Skeletal muscle satellite cell (primary cell): Measurements from ENCODE around the gene CHPF. TPM values are rescaled to one million over a fixed set of nuclear protein-coding genes. Genes with fewer than 3 reads are reported as not detected.

Experiments
- H3K27me3 ChIP-seq: 2 replicates; pipeline ENCODE4 v1.7.0; 2013; ENCODE audit warnings: low read length; ENCODE audit not compliant: control insufficient read depth, insufficient read depth
- H3K36me3 ChIP-seq: 2 replicates; pipeline ENCODE4 v1.7.0; 2013; ENCODE audit warnings: mild to moderate bottlenecking, control low read depth, low read length; ENCODE audit not compliant: insufficient read depth
- H3K4me1 ChIP-seq: 2 replicates; pipeline ENCODE4 v1.7.0; 2013; ENCODE audit warnings: low read length; ENCODE audit not compliant: control insufficient read depth, insufficient read depth
- H3K4me2 ChIP-seq: 2 replicates; pipeline ENCODE4 v1.7.0; 2013; ENCODE audit warnings: mild to moderate bottlenecking, low read length
- H3K4me3 ChIP-seq: 2 replicates; pipeline ENCODE4 v1.7.0; 2013; ENCODE audit warnings: low read length
- H3K9ac ChIP-seq: 2 replicates; pipeline ENCODE4 v1.7.0; 2013; ENCODE audit warnings: mild to moderate bottlenecking, low read depth, low read length, moderate library complexity
- H3K9me3 ChIP-seq: replicated peaks from 2 replicates; pipeline ENCODE4 v1.7.0; 2013; ENCODE audit warnings: mild to moderate bottlenecking, control low read depth, low read length
- small RNA-seq: library from RNA; depleted of rRNA; stranded (forward); fragments of <200 nt; gene quantifications from one replicate; pipeline ENCODE3, GENCODE V24; 2012

The CHPF gene

GRCh38 chr2:219495531-219496122, 48.0 kb downstream of the CHPF start:
- no peaks in the 10 kb centered on the region for H3K36me3 ChIP-seq
- no peak overlapping the region for H3K9ac ChIP-seq
- peaks cover 15% of the 10 kb centered on the region for H3K27me3 ChIP-seq
- no peak overlapping the region for H3K4me3 ChIP-seq
- no peaks in the 10 kb centered on the region for H3K9me3 ChIP-seq
- peak overlapping the region; percentile 16 for H3K4me2 ChIP-seq
- H3K4me1 ChIP-seq = peaks cover 26% of the 10 kb centered on the region

DNA sequence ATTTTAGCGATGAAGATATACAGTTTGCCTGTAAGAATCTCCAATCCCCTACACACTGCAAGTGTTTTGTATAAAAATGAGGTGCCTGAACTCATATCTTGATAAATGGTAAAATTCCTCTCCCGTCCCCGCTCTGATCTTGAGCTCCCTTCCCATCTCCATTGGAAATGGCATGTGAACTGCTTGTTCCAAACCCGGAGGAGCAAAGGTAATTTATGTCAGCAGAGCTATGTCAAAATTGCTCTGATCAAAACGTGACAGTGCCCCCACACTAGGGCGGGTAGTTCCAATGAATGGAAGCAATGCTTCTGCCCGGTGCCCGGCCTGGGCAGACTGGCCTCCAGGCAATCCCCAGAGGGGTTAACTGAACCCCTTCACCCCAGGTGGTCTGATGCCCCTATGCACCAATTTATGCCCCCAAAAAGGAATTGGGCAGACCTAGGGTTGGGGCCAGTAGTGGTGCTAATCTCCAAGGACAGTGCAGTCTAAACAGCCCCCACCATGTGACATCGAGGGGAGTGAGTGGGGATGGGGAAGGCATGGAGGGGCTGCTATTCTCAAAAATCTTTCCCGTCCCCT, 48.6 kb downstream of the CHPF start:
- no peaks in the 10 kb centered on the region for H3K36me3 ChIP-seq
- H3K4me2 ChIP-seq = no peak overlapping the region
- H3K27me3 ChIP-seq = peaks cover 15% of the 10 kb centered on the region
- peaks cover 21% of the 10 kb centered on the region for H3K4me1 ChIP-seq
- no peak overlapping the region for H3K4me3 ChIP-seq
- no peaks in the 10 kb centered on the region for H3K9me3 ChIP-seq
- H3K9ac ChIP-seq = no peak overlapping the region

DNA sequence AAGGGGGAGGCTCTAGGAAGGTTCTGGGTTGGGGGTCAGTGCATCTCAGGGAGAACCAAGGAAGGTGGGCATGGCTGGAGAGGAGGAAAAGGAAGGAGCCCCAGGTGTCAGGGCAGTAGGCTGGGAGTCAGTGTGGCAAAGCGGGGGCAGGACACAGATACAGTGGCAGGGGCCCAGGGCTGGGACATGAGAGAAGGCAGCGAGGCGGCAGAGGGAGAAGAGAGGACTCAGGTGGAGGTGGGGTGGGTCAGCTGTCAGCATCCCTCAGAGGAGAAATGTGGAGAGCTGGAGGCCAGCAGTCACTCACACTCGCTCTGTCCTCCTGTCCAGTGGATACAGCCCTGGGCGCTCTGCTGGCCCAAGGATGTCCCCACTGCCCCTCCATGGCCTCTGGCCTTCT, 50.5 kb downstream of the CHPF start:
- peaks cover 15% of the 10 kb centered on the region for H3K27me3 ChIP-seq
- H3K4me2 ChIP-seq = no peak overlapping the region
- no peaks in the 10 kb centered on the region for H3K9me3 ChIP-seq
- H3K9ac ChIP-seq = no peak overlapping the region
- H3K36me3 ChIP-seq = no peaks in the 10 kb centered on the region
- H3K4me3 ChIP-seq = no peak overlapping the region
- peaks cover 12% of the 10 kb centered on the region for H3K4me1 ChIP-seq

- no peak overlapping the region for H3K9ac ChIP-seq
- peaks cover 7% of the 10 kb centered on the region for H3K4me1 ChIP-seq
- H3K9me3 ChIP-seq = no peaks in the 10 kb centered on the region
- no peaks in the 10 kb centered on the region for H3K36me3 ChIP-seq
- no peak overlapping the region for H3K4me3 ChIP-seq
- peaks cover 15% of the 10 kb centered on the region for H3K27me3 ChIP-seq
- H3K4me2 ChIP-seq = no peak overlapping the region
These were observed 51.0 kb downstream of the CHPF start for GRCh38 chr2:219492575-219492974.

GRCh38 chr2:219491278-219491963, 52.2 kb downstream of the CHPF start:
- Histone ChIP-seq H3K9ac (no peak overlapping the region), H3K27me3 (peaks cover 6% of the 10 kb centered on the region), H3K4me1 (peaks cover 4% of the 10 kb centered on the region), H3K4me2 (no peak overlapping the region), H3K4me3 (no peak overlapping the region), H3K9me3 (no peaks in the 10 kb centered on the region), H3K36me3 (no peaks in the 10 kb centered on the region)

GRCh38 chr2:219490600-219491130, 52.9 kb downstream of the CHPF start:
- no peaks in the 10 kb centered on the region for H3K9me3 ChIP-seq
- H3K27me3 ChIP-seq = peaks cover 5% of the 10 kb centered on the region
- no peaks in the 10 kb centered on the region for H3K36me3 ChIP-seq
- no peak overlapping the region for H3K4me2 ChIP-seq
- H3K4me3 ChIP-seq = no peak overlapping the region
- no peak overlapping the region for H3K9ac ChIP-seq
- H3K4me1 ChIP-seq = peaks cover 2% of the 10 kb centered on the region

- no peak overlapping the region for H3K4me3 ChIP-seq
- no peaks in the 10 kb centered on the region for H3K4me1 ChIP-seq
- no peak overlapping the region for H3K9ac ChIP-seq
- H3K4me2 ChIP-seq = no peak overlapping the region
- H3K9me3 ChIP-seq = no peaks in the 10 kb centered on the region
- H3K27me3 ChIP-seq = peaks cover 10% of the 10 kb centered on the region
- no peaks in the 10 kb centered on the region for H3K36me3 ChIP-seq
These were observed 53.4 kb downstream of the CHPF start for GRCh38 chr2:219490186-219490585.

- H3K9ac ChIP-seq = no peak overlapping the region
- H3K4me3 ChIP-seq = no peak overlapping the region
- no peaks in the 10 kb centered on the region for H3K36me3 ChIP-seq
- H3K4me1 ChIP-seq = peaks cover 6% of the 10 kb centered on the region
- H3K4me2 ChIP-seq = no peak overlapping the region
- H3K9me3 ChIP-seq = no peaks in the 10 kb centered on the region
- peaks cover 19% of the 10 kb centered on the region for H3K27me3 ChIP-seq
These were observed 54.3 kb downstream of the CHPF start for GRCh38 chr2:219489315-219489714.

Small RNA genes lying within 50 kb of the gene (small RNA-seq; reads per million reads assigned to genes)
- gene MIR3132 (not detected), gene RN7SKP213 (not detected)
